T-helper 22 cell (primary cell): ENCODE measurements around the gene TBX3.

Source experiments
- DNase-seq: peaks from one replicate; pipeline ENCODE4 v3.0.0-alpha.2; 2020; ENCODE audit warnings: low read depth

Gene TBX3

DNA sequence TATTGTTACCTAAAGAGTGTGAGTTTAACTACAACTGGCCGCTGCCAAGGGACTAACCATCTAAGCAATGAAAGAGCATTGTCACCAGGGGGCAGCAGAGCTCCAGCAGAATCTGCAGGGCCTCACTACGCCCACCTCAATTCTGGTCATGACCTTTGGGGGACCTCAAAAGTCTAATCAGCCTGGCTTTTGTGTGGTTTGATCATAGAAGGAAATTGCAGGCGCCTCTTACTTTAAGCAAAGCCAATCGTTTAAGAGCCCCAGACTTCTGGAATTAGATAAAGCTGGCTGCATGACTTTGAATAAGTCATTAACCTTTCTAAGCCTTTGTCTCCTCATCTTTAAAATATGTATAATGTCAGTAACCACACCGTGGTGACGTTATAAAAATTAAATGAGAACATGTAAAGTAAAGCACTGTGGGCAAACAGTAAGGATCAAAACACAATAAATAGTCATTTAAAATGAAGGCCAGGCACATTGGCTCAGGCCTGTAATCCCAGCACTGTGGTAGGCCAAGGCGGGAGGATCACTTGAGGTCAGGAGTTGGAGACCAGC, 58.6 kb downstream of the TBX3 start:
- DNase-seq, result no peak

DNA sequence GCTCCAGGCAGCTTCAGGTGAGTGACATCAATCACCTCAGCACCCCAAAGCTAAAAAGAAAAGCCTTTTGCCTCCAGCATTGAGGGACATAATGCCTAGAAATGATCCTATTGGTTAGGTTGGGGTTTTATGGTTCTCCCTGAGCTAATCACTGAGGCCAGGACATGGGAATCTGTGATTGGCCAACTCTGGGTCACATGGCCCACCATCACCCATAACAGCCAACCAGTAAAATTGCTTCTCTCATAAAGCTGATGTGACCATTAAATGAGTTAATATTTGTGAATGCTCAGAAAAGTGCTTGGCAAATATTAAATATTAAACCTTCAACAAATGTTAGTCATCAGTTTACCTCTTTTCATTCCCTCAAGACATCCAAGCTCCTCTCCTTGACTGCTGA, 60.2 kb downstream of the TBX3 start:
- DNase-seq, result no peak
